ENCODE measurements around the gene GTPBP1.
A peak's percentile ranks its signal among the peaks of the same experiment; 100 is the strongest.

The GTPBP1 gene

DNA sequence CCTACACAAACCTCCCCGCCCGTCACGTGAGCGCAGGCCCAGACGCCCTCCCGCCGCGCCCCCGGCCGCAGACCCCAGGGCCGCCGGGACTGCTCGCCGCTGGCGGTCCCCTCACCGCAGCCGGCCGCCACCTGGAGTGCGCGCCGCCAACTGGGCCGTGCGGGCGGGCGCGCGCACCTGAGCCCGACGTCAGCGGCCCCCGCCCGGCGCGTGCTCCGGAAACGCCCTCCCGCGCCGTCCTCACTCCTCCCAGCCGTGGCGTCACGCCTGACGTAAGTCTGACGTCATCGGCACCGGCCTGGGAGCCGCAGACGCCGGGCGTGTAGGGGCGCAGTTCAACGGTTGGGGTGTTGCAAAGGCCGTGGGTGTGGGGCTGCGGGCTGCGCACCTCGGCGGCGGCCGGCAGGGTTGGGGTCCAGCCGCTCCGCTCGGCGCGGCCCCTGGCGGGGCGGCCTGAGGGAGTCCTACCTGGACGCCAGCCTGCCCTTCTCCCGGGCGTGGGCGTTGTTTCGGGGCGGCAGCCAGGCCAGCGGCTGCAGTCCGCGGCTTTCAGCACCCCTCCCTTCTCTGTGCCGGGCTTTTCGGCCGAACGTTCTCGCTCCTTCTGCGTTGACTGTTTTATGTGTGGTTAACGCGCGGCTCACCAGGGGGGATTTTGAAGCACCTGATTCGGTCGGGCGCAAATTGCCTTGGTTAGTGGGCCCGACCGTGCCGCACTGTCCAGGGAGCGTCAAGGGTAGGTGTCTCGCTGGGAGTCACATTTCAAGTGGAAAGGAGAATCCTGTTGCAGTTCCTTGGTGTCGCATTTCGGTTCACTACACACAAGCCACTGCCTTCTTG is 4.7 kb upstream of the GTPBP1 start, which contains the start of gene JOSD1:
Gene JOSD1, minus strand, starts transcription at position 155 of the 840 bp plus-strand sequence. CDS start 956 bp downstream, outside the sequence.
- DNase-seq (ENCODE audit: low read depth, low spot score) = peak; percentile 96

DNA sequence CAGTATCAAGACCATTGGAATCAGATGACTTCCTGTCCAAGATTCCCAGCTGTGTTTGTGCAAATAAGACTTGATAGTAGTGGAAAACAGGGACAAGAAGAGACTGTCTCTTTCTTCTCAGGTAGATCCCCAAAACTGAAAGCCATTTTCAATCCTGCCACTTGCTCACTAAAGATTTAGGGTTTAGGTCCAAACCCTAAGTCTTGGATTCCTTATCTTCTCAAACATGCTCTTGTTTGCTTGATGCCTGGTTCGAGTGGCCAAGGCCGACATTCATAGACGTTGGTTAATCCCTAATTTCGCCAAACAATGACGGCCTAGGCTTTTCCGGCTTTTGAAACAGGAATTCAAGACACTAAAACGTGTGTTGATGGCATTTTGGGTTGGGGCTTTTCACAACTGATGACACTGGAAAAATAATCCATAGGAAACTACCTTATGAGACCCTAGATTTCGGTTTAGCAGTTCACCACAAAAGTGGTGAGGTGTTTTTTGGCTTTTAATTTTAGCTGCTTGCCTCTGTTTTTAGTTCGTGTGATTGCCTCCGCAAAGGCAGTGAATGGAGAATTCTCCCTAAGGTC is 1.0 kb upstream of the GTPBP1 start:
- no peak for DNase-seq (ENCODE audit: low read depth, low spot score)

- peak; percentile 36 for DNase-seq (ENCODE audit: low read depth, low spot score)
Measured at GRCh38 chr22:38706101-38706900, 557 bp downstream of the GTPBP1 start.

DNA sequence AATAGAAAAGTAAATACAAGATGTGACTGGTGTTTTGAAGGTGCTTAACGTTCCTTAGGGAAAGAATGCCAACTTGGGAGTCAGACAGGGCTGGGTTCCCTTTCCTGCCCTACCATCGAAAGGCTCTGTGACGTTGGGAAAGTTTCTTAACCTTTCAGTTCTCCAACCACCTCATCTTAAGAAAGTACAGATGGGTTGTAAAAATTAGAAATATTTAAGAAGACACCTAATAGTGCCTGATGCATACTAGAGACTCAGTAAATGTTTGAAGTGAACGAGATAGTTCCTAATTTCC is 1.1 kb downstream of the GTPBP1 start:
- no peak for DNase-seq (ENCODE audit: low read depth, low spot score)

DNA sequence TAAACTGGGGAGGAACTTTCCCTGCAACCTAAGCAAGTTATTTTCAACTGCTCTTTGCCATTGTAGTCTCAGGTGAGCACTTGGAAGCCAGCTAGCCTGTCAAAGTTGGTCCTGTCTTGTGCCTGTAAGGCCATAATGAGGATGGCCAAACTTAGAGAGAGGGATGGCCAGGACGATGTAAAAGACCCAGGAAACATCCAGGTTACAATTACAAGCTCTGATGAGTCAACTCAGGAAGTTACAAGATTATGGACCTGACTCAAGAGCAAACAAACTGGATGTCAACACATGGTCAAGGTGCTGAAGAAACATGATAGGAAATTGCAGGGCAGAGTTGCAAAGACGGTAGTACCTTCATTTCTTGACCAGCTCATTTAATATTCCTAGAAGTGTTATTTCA is 1.6 kb downstream of the GTPBP1 start:
- DNase-seq (ENCODE audit: low read depth, low spot score) = no peak

- no peak for DNase-seq (ENCODE audit: low read depth, low spot score)
Measured at GRCh38 chr22:38707984-38708383, 2.2 kb downstream of the GTPBP1 start.

GRCh38 chr22:38709306-38709705 is 3.6 kb downstream of the GTPBP1 start:
- DNase-seq (ENCODE audit: low read depth, low spot score) = no peak

DNA sequence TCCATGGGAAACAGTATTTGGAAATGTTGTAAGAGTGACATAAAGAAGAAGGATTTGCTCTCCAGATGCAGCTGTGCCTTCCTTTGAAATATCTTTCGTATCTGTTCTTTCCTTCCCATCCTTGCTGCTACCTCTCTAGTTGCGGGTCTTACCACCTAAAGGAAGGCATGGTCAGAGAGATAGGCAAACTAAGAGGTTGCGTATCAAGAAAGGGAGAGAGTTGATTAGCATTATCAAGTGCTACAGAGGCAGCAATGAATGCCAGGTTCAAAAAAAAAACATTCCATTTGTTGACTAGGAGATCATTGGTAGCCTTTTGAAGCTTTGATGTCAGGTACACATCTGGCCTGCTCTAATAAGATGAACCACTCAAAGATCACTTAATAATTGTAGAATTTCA is 4.6 kb downstream of the GTPBP1 start:
- DNase-seq (ENCODE audit: low read depth, low spot score) = no peak

DNA sequence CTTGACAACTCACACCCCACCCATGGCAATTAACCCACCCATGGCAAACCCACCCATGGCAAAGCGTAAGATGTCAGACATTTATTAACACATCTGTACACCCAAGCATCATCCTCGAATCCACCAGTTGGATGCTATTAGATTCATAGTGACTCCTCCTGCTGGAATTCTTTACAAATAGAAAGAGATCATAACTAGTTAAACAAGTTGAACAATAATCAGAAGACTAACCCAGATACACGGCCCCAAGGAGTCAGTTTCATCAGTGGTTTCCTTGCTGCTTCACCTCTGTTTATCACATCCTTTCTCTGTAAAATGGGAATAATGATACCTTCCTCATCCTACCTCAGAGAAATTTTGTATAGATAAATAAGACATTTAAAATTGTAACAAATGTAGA is 5.1 kb downstream of the GTPBP1 start:
- no peak for DNase-seq (ENCODE audit: low read depth, low spot score)

DNA sequence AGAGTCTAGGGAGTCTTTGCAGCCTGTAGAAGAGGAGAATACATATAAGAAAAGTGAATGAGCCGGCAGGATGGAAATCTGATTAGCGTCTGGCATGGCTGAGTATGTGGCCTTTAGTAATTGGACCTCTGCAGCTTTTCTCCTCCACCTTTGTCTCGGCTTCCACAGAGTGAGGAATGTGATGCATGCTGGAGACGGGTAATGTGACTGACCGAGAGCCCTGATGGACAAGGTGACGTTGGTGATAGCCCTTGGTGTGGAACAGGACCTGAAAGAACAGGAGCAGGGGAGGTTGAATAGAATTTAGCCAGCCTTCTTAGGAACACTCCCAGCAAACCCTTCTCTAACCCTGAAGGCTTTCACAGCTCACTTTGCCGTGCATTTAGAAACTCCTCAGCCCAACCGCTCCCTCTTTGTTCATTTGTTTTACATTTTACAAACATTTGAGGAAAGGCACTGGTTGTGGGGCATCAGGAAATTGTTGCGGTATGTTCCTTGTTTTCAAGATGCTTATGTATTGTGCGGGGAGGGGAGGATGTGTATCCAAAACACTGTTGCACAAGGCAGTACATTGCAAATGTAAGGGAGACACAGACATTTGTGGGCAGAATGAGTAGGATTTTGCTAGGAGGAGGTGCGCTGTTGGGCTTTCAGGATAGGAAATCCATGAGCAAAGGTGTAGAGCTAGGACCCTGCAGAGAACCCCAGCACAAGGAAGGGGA is 6.9 kb downstream of the GTPBP1 start:
- DNase-seq (ENCODE audit: low read depth, low spot score) = peak; percentile 79

DNA sequence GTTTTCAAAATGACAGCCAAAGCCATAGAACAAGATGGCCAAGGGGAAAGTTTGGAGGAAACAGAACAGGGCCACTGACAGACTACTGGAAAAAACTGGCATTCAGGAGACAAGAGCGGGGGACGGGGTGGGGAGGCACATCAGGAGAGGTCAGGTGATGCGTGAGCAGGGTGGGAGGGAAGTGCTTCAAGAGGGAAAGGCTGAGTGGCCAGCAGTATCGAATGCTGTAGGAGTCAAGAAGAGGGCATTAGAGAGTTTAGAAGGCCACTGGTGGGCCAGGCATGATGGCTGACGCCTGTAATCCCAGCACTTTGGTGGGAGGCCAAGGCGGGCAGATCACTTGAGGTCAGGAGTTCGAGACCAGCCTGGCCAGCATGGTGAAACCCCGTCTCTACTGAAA is 8.2 kb downstream of the GTPBP1 start:
- no peak for DNase-seq (ENCODE audit: low read depth, low spot score)

DNA sequence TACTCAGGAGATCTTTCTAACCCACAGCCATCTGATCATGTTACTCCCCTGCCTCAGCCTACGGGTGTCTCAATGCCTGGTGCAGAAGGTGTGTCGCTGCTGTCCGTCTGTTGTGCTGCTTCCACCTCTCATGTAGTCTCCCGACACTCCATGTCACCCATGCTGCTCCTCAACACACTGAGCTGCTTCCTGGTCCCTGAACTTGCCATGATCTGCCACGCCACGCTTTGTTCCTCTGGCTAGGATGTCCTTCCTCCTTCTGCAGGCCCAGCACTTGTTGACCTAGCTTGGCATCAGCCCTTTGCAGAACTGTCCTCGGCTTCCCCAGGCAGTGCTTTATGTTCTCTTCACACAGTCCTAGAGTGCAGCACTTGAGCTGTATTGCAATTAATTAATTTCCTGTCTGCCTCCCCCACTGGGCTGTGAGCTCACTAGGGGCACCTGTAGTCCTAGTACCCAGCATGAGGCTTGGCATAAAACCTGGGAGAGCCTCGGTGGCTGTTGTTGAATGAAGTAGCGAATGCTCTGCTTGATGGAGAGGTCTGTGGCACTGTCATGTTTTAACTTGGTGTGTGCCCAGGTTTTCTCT is 9.5 kb downstream of the GTPBP1 start:
- no peak for DNase-seq (ENCODE audit: low read depth, low spot score)

DNA sequence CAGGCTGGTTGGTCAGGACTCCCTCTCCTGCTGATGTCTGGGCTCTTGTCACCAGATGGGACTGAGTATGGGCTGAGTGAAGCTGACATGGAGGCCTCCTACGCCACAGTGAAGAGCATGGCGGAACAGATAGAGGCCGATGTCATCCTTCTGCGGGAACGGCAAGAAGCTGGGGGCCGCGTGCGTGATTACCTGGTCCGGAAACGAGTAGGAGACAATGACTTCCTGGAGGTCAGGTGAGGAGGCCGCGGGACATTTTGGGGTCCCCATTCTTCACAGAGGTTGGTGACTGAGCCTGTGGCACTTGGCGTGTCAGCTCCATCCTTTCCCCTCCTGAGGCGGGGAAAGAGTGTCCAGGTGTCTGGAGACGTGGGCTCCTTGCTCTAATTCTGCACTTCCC is 10.1 kb downstream of the GTPBP1 start:
- DNase-seq (ENCODE audit: low read depth, low spot score) = no peak

- DNase-seq (ENCODE audit: low read depth, low spot score) = no peak
Measured at GRCh38 chr22:38716271-38716670, 10.5 kb downstream of the GTPBP1 start.

DNA sequence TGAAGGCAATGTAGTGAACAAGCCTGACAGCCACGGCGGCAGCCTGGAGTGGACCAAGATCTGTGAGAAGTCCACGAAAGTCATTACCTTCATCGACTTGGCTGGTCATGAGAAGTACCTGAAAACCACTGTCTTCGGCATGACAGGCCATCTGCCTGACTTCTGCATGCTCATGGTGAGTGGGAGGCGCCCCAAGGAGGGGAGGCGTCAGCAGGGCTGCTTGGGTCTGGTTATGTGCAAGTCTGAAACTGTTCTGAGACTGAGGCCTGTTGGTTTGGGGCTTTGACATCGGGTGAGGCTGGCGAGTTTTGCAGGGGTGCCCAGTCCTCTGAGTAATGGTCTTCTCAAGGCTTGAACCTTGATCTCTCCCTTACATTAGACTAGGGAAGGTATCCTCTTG is 11.1 kb downstream of the GTPBP1 start:
- no peak for DNase-seq (ENCODE audit: low read depth, low spot score)

GRCh38 chr22:38717244-38717643 is 11.5 kb downstream of the GTPBP1 start:
- no peak for DNase-seq (ENCODE audit: low read depth, low spot score)

DNA sequence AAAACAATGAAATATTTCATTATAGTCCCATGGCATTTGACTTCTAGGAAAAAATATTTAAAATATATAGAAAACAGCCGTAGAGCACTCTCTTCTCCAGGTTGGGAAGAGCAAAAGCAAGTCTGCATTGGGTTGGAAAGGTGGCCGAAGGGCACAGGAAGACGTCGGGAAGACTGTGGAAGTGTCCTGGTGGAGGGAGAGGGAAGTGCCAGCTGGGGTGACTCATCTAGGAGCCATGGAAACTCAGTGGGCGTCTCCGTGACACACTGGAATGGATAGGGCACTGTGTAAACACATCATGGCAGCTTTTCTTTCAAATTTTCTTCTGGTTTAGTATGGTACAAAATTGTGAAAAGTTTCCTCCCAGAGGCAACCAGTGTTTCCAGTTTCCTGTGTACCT is 12.7 kb downstream of the GTPBP1 start:
- DNase-seq (ENCODE audit: low read depth, low spot score) = peak; percentile 64

GRCh38 chr22:38719196-38719595 is 13.5 kb downstream of the GTPBP1 start:
- no peak for DNase-seq (ENCODE audit: low read depth, low spot score)

DNA sequence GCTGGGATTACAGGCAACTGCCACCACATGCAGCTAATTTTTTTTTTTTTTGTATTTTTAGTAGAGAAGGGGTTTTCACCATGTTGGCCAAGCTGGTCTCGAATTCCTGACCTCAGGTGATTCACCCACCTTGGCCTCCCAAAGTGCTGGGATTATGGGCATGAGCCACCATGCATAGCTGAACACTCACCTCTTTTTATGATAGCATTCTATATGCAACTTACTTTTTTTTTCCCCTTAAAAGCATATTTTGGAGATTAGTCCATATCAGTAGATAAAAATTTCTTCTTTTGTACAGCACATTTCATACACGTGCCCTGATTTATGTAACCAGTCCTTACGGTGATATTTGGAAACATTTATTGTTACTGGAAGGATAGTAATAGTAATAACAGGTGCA is 14.6 kb downstream of the GTPBP1 start:
- DNase-seq (ENCODE audit: low read depth, low spot score) = no peak

DNA sequence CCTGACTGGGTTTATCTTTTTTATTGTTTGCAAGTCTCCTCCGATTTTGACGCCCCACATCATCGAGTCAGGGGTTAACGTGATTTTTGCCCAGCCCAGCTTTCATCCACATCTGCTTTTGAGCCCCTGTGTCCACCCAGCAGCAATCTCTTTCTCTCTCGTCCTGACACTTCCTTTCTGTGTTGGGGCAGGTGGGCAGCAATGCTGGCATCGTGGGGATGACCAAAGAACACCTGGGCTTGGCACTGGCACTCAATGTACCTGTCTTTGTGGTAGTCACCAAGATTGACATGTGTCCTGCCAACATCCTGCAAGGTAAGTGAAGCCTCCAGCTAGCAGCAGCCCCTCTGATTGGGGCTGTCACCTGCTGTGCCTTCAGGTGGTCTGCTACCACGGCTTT is 15.8 kb downstream of the GTPBP1 start:
- DNase-seq (ENCODE audit: low read depth, low spot score) = no peak

DNA sequence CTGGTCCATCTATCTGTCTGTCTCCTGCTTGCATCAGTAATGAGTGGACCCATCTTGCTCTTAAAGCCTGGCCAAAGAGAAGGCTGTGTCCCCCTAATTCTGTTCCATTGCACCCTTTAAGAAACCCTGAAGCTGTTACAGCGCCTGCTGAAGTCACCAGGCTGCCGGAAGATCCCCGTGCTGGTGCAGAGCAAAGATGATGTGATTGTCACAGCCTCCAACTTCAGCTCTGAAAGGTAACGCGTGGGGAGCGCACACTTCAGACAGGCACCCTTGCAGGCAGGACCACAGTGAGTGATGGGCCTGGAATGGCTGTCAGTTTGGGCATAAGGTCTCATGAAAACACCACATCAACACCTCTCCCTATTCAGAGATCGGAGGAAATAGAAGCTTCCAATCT is 18.4 kb downstream of the GTPBP1 start:
- DNase-seq (ENCODE audit: low read depth, low spot score) = no peak
